ES-I3 (cell line): ENCODE measurements around the gene TMEM185A.
"Not testable (repeated sequence)": the region's sequence is repeated elsewhere in the genome, so short reads cannot be mapped to it uniquely, and the experiment has no call there.

Experiments used
- H3K36me3 ChIP-seq: 2 replicates; pipeline ENCODE4 v1.6.1; 2013; ENCODE audit warnings: mild to moderate bottlenecking, low read length, control low read depth, moderate library complexity; ENCODE audit not compliant: insufficient read depth
- H3K4me1 ChIP-seq: 2 replicates; pipeline ENCODE4 v1.6.1; 2013; ENCODE audit warnings: mild to moderate bottlenecking, control low read depth, low read length; ENCODE audit not compliant: insufficient read depth
- H3K9ac ChIP-seq: 2 replicates; pipeline ENCODE4 v1.6.1; 2013; ENCODE audit warnings: low read depth, mild to moderate bottlenecking, low read length, moderate library complexity
- H3K9me3 ChIP-seq: 2 replicates; pipeline ENCODE4 v1.6.1; 2013; ENCODE audit warnings: mild to moderate bottlenecking, low read length, moderate library complexity; ENCODE audit not compliant: control insufficient read depth, insufficient read depth

The TMEM185A gene

DNA sequence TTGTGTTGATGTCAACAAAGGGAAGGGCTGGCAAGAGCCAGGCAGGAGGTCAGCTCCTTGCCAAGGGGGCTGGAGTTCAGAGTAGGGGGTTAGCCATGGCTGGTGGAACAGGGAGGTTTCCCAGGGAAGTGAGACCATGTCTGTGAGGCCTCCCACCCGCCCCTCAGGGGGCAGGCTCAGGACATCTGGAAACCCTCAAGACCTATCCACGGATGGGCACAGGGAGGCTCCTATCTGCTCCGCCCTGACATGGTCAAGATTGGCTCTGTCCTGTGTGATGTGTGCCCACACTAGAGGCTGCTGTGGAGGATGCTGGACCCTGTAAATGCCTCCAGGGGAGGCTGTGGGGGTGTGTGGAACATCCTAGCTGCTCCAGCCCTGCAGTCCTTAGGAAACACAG, 8.0 kb upstream of the TMEM185A start:
- Histone ChIP-seq H3K36me3 (no peaks in the 10 kb centered on the region), H3K9ac (no peak overlapping the region), H3K4me1 (no peaks in the 10 kb centered on the region), H3K9me3 (no peaks in the 10 kb centered on the region)

DNA sequence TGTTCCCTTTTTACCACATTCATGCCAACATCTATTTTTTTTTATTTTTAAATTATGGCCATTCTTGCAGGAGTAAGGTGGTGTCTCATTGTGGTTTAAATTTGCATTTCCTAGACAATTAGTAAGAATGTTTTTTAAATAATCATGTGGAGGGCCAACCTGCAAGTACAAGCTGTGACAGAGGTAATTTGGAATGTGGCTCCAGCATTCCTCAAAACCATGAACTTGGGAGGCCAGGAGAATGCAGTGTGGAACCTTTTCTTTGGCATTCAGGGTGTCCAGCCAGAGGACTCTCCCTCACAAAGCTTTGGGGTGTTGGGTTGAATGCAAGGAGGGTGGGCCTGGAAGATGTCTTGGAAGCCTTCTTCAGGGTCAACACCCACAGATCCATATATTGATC, 7.3 kb upstream of the TMEM185A start:
- no peak overlapping the region for H3K9ac ChIP-seq
- no peaks in the 10 kb centered on the region for H3K9me3 ChIP-seq
- no peaks in the 10 kb centered on the region for H3K4me1 ChIP-seq
- H3K36me3 ChIP-seq = no peaks in the 10 kb centered on the region

DNA sequence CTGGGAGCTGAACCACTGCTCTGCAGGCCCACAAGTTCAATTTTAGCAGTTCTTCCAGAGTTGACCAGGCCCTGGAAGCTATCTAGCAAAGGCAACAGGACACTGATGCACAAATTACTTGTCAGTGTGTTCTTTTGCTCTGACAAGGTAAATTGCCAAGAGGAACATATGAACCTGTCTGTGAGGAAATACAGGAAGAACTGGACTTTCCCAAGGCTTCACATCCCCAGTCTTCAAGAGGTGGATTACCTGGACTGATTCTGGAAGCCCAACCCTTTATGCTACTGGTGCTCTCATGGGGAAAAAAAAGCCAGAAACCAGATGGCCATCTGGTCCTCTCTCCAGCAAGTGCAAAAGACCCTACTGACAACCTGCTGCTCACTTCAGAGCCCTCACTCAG, 1.9 kb upstream of the TMEM185A start:
- Histone ChIP-seq H3K9me3 (no peaks in the 10 kb centered on the region), H3K36me3 (no peaks in the 10 kb centered on the region), H3K9ac (no peak overlapping the region), H3K4me1 (no peaks in the 10 kb centered on the region; the same call in 1 of the 2 replicates)

DNA sequence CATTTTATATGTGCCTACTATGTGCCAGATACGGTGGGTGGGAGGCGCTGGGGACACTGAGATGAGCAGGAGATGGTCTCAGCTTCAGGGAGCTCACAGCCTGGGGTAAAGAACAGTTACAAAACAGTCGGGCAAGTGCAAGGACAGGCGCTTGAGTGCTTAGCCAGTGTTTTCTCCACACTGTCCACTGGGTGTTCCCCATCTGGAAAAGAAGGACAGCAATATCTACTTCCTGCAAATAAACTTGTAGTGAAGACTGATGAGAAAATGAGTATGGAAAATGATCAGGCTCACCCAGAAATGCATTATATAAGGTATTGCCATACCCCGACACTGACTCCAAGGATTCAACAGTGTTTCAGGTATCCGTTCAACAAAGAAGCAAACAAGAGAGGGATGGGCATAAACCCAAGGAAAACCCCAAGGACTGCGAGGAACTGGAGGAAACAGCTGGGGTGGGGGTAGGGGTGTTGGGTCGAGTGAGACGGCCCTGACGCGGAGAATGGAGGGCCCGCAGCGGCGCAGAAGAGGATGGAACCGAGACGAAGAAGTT, 835 bp downstream of the TMEM185A start:
- no peaks in the 10 kb centered on the region for H3K9me3 ChIP-seq
- H3K9ac ChIP-seq = peak overlapping the region; percentile 71
- no peaks in the 10 kb centered on the region; the same call in 1 of the 2 replicates for H3K4me1 ChIP-seq
- H3K36me3 ChIP-seq = no peaks in the 10 kb centered on the region

DNA sequence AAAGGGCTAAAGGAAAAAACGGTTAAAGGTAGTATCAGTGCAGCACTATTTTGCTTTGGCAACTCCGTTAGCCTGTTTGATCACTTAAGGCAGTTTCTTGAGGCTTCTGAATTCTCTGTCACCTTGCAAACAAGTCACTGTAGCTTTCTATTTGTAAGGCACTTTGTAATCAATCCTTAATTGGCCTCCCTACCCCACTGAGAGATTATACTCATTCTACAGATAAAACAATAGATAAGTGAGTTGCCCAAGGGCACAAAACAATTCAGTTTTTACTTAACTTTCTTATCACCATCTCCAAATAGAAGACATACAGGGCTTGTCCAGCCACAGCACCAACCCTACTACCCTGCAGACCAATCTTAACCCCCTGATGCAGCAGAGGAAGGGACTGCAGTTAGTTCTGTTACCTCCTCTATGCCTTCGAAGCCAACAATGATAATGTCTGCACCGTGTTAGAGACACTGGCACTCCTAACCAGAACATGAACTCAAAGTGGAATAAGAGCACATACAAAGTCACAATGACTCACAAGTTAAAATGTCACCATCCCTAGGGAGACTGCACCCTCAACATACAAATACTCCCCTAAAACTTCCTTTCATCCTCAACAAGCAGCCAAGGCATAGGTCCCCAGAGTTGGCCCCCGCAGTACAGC, 1.7 kb downstream of the TMEM185A start:
- Histone ChIP-seq H3K9me3 (no peaks in the 10 kb centered on the region), H3K9ac (no peak overlapping the region; the same call in 1 of the 2 replicates), H3K36me3 (no peaks in the 10 kb centered on the region), H3K4me1 (no peaks in the 10 kb centered on the region; the same call in 1 of the 2 replicates)

DNA sequence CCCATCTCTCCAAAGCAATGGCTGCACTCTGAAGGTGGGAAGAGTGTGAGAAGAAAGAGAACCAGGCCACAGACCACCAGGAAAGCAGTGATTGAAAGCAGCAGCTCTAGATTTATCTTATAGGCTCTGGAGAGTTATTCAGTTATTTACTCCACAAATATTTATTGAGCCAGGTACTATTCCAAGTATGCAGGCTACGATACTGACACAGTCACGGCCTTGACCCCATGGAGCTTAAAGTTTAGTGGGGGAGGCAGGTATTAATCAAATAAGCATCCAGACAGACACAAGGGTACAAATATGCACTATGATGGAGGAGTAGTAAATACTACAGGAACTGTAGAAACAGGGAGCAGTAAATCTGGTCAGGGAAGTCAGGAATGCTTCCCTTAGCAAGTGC, 2.8 kb downstream of the TMEM185A start:
- Histone ChIP-seq H3K9ac (no peak overlapping the region), H3K36me3 (no peaks in the 10 kb centered on the region), H3K9me3 (no peaks in the 10 kb centered on the region), H3K4me1 (no peaks in the 10 kb centered on the region; the same call in 1 of the 2 replicates)

- H3K36me3 ChIP-seq = no peaks in the 10 kb centered on the region
- no peaks in the 10 kb centered on the region for H3K9me3 ChIP-seq
- no peak overlapping the region for H3K9ac ChIP-seq
- no peaks in the 10 kb centered on the region; the same call in 1 of the 2 replicates for H3K4me1 ChIP-seq
These were observed 3.3 kb downstream of the TMEM185A start for GRCh38 chrX:149628280-149628679.

- not testable (repeated sequence) for H3K9me3 ChIP-seq, H3K4me1 ChIP-seq, H3K9ac ChIP-seq, H3K36me3 ChIP-seq
These were observed 4.8 kb downstream of the TMEM185A start for GRCh38 chrX:149626829-149627228.

DNA sequence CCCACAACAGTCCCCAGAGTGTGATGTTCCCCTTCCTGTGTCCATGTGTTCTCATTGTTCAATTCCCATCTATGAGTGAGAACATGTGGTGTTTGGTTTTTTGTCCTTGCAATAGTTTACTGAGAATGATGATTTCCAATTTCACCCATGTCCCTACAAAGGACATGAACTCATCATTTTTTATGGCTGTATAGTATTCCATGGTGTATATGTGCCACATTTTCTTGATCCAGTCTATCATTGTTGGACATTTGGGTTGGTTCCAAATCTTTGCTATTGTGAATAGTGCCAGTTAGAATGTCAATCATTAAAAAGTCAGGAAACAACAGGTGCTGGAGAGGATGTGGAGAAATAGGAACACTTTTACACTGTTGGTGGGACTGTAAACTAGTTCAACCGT, 11.9 kb downstream of the TMEM185A start:
- H3K36me3 ChIP-seq, H3K4me1 ChIP-seq, H3K9me3 ChIP-seq, H3K9ac ChIP-seq: not testable (repeated sequence)

DNA sequence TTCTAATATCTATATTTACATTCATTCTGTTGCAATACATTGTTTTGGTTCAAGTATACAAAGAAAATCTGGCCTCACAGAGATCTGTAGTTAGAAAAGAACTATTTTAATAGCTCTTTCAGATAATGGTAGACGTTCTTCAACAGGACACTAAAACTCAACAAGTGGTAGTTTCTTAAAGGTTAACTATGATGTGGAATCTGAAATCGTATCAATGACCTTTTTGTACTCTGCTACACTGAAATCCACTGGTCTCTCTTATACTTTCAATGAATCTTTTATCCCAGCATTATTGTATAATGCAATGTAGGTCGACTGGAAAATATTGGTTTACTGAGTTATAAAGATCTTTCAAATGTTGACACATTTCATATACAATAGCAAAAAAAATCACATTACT, 12.7 kb downstream of the TMEM185A start:
- Histone ChIP-seq H3K36me3 (no peaks in the 10 kb centered on the region), H3K4me1 (no peaks in the 10 kb centered on the region), H3K9me3 (no peaks in the 10 kb centered on the region), H3K9ac (no peak overlapping the region)

DNA sequence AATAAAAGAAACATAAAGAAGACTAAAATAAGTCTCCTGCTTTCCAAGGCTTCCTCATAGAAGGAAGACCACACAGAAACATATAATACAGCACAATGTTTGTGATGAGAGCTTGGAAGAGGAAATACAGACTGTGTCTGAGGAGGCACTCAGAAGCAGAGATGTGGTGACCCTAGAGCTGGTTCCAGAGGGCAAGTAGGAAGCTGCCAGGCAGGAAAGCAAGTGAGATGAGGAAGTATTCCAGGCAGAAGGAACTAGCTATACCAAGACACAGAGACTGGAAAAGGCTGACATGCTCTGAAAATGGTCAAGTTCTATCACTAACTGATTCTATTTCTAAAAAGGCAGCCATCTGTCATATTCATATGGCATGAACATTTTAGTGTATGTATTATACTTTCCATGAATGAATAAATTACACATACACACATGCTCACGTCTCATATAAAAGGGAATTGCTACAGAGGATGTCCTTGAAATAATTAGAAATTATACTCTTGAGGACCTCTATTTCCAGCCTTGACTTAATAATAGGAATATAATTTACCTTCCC, 19.9 kb downstream of the TMEM185A start:
- peaks cover 4% of the 10 kb centered on the region; the same call in 1 of the 2 replicates for H3K4me1 ChIP-seq
- no peaks in the 10 kb centered on the region; the same call in 1 of the 2 replicates for H3K36me3 ChIP-seq
- no peak overlapping the region for H3K9ac ChIP-seq
- H3K9me3 ChIP-seq = no peaks in the 10 kb centered on the region

DNA sequence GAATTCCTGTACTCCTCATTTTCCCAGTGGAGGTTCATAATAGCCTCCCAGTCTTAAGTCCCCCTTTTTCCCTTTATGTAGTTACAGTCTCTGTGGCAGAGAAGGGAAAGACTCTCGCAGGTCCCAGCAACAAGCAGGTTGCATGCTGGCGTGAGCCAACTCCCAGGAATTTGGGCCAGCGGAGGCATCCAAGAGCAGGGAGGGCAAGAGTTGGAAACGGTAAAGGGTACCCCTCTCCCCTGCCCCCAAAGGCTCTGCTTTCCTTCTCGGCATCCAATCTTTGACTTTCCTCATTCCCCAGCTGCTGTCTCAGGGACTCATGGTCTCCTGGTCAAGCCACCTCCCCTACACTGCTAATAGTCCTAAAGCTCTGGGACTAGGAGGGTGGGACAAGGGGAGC, 21.1 kb downstream of the TMEM185A start:
- Histone ChIP-seq H3K36me3 (peaks cover 3% of the 10 kb centered on the region; the same call in 1 of the 2 replicates), H3K9me3 (no peaks in the 10 kb centered on the region), H3K9ac (no peak overlapping the region), H3K4me1 (peaks cover 9% of the 10 kb centered on the region; the same call in 1 of the 2 replicates)

GRCh38 chrX:149607699-149608098, 23.9 kb downstream of the TMEM185A start:
- Histone ChIP-seq H3K4me1 (peaks cover 9% of the 10 kb centered on the region; the same call in 1 of the 2 replicates), H3K9me3 (no peaks in the 10 kb centered on the region), H3K9ac (no peak overlapping the region), H3K36me3 (peaks cover 6% of the 10 kb centered on the region; the same call in 1 of the 2 replicates)

- not testable (repeated sequence) for H3K9me3 ChIP-seq, H3K9ac ChIP-seq, H3K4me1 ChIP-seq, H3K36me3 ChIP-seq
These were observed 26.2 kb downstream of the TMEM185A start for GRCh38 chrX:149605248-149605885.

DNA sequence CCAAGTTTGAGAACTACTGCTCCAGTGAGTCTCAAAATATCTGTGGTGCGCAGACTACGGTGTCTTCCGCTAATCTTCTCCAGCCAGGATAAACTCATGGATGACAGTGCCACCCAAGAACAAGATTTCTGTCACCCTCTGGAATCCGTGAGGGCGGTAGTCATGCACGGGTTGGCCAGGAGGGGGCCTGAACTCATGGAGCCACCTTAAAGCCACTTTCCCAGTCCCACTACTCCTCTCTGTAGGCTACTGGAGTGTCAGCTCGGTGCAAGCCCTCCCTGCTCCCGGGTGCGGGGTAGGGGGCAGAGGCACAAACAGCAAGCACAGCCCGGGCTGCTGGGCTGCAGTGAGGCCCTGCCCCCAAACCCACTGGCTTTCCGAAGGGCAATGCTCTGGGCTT, 33.0 kb downstream of the TMEM185A start:
- H3K9ac ChIP-seq, H3K4me1 ChIP-seq, H3K9me3 ChIP-seq, H3K36me3 ChIP-seq: not testable (repeated sequence)
